Immature natural killer cell (primary cell): ENCODE measurements around the gene NUTM2D. TPM values are rescaled to one million over a fixed set of nuclear protein-coding genes. Genes with fewer than 3 reads are reported as not detected.
"Not testable (repeated sequence)": the region's sequence is repeated elsewhere in the genome, so short reads cannot be mapped to it uniquely, and the experiment has no call there.

Experiments used
- DNase-seq, 3 donors: peaks; one replicate each; pipeline ENCODE4 v3.0.0; 2022; ENCODE audit warnings: mixed read lengths in 1 of 3
- H3K27ac Mint-ChIP-seq, 6 donors: one replicate each; pipeline ENCODE4 v1.8.0; 2020; ENCODE audit warnings: mixed read lengths in 6 of 6, mild to moderate bottlenecking in 5 of 6, inconsistent platforms in 4 of 6, moderate library complexity in 3 of 6
- H3K27me3 Mint-ChIP-seq, 3 donors: one replicate each; pipeline ENCODE4 v1.8.0; 2020 to 2021; ENCODE audit warnings: low read depth in 3 of 3, mild to moderate bottlenecking in 3 of 3, mixed read lengths in 3 of 3, moderate library complexity in 3 of 3, inconsistent platforms in 1 of 3
- H3K36me3 Mint-ChIP-seq, 3 donors: one replicate each; pipeline ENCODE4 v1.8.0; 2020; ENCODE audit warnings: mixed read lengths in 3 of 3, inconsistent platforms in 2 of 3, mild to moderate bottlenecking in 2 of 3
- H3K4me1 Mint-ChIP-seq, 2 donors: one replicate each; pipeline ENCODE4 v1.8.0; 2020; ENCODE audit warnings: inconsistent platforms in 2 of 2, mild to moderate bottlenecking in 2 of 2, mixed read lengths in 2 of 2, moderate library complexity in 1 of 2
- H3K4me3 Mint-ChIP-seq, 5 donors: one replicate each; pipeline ENCODE4 v1.8.0; 2020; ENCODE audit warnings: mild to moderate bottlenecking in 5 of 5, mixed read lengths in 5 of 5, inconsistent platforms in 3 of 5, moderate library complexity in 3 of 5
- H3K9me3 Mint-ChIP-seq, 6 donors: one replicate each; pipeline ENCODE4 v1.8.0; 2020; ENCODE audit warnings: mild to moderate bottlenecking in 6 of 6, mixed read lengths in 6 of 6, inconsistent platforms in 4 of 6, moderate library complexity in 3 of 6
- polyA plus RNA-seq, 3 donors: library from polyadenylated mRNA; unstranded; fragments of 300-500 nt; fragmentation: Illumina TruSeq; gene quantifications; one replicate each; pipeline ENCODE4 v1.2.3, GENCODE V29; 2021

NUTM2D gene
- polyA plus RNA-seq, 3 donors from 2014 or later: 0.06 TPM; not detected in 2

DNA sequence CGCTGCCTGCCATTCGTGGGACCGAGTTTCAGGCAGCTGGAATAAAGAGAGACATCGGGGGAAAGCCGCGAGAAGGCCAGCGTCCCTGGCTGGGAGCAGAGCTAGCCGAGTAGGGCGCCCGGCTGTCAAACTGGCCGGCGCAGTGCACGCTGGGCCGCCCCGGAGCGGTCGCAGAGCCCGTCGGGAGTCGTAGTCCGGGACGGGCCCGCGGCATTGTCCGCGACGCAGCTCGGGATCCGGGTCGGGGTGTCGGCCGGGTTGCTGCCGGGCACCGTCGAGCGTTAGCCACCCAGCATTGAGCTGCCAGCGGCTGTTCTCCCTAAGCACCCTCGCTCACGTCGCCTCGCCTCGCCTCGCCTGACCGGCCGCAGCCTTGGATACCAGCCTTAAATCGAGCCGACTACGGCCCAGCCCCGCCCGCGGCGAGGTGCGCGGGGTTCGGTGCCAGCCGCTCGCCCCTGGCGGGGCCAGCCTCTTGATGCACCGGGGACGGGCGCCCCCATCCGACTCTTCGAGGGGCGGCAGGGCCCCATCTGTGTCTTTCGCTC, 14.8 kb upstream of the NUTM2D start:
- not testable (repeated sequence) for H3K27me3 Mint-ChIP-seq, H3K36me3 Mint-ChIP-seq, H3K9me3 Mint-ChIP-seq
- peaks cover 16 to 22% of the 10 kb centered on the region in 2 donors for H3K4me1 Mint-ChIP-seq
- peak overlapping the region; percentile 70 to 94 (median 83) for H3K27ac Mint-ChIP-seq
- peak overlapping the region; percentile 78 to 97 (median 88) for H3K4me3 Mint-ChIP-seq
- DNase-seq: peak; percentile 84 to 86 (median 85)

DNA sequence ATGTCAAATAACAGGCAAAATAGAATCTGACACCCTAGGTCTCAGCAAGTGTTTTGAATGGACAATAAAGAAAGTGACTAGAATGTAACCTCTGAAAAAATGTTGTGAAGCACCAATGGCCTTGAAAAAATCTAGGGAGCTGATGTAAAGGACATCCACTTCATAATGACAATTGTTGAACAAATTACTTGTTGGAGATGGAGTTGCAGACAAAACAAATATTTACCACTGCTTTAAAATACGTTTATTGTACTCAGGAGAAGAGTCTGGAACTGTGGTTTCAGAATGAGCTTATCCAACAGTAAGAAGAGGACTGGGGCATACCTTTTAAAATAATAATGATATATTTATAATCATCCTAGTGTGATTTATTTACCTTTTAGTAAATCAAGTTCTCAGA, 11.8 kb upstream of the NUTM2D start:
- DNase-seq, H3K9me3 Mint-ChIP-seq, H3K36me3 Mint-ChIP-seq, H3K27ac Mint-ChIP-seq, H3K4me3 Mint-ChIP-seq, H3K4me1 Mint-ChIP-seq, H3K27me3 Mint-ChIP-seq: not testable (repeated sequence)

DNA sequence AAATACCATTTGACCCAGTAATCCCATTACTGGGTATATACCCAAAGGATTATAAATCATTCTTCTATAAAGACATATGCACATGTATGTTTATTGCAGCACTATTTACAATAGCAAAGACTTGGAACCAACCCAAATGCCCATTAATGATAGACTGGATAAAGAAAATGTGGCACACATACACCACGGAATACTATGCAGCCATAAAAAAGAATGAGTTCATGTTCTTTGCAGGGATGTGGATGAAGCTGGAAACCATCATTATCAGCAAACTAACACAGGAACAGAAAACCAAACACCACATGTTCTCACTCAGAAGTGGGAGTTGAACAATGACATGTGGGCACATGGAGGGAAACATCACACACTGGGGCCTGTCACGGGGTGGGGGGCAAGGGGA, 7.4 kb upstream of the NUTM2D start:
- not testable (repeated sequence) for H3K27ac Mint-ChIP-seq, H3K27me3 Mint-ChIP-seq, DNase-seq, H3K4me3 Mint-ChIP-seq, H3K36me3 Mint-ChIP-seq, H3K9me3 Mint-ChIP-seq, H3K4me1 Mint-ChIP-seq

DNA sequence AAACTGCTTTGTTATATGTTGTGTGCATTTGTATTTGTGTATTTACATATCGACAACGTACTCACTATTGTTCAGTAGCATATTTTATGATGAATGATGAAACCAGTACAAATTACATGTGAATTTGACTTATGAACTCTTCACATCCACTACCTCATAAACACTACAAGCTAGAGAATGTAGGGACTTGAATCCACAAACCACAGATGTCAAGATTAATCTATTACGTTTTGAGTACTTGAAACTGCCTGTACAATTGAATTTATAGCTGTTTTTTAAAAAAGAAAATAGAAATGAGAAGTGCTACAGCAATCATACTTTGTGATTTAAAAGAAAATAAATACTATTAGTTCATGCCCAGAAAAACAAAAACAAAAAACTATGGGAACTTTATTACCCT, 4.7 kb upstream of the NUTM2D start:
- not testable (repeated sequence) for H3K4me3 Mint-ChIP-seq, H3K27me3 Mint-ChIP-seq, DNase-seq, H3K36me3 Mint-ChIP-seq, H3K27ac Mint-ChIP-seq, H3K9me3 Mint-ChIP-seq, H3K4me1 Mint-ChIP-seq

DNA sequence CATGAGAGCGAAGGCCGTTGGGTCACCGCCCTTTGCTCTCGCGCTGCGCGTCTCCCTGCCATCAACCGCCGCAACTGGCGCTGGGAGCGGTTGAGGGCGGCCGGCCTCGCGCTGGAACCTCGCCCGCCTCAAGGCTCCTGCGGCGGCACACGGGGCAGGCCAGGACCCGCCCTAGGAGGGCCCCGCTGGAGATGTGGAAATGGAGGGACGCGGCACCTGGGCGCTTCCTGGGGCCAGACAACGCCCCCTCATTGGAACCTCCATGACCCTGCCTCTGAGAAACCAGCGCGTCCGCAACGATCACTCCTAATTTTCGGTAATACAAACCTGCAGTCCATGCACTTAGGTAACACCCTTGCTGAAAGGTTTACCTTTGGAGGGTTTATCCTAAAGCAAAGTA, 2.4 kb upstream of the NUTM2D start:
- not testable (repeated sequence) for DNase-seq, H3K27me3 Mint-ChIP-seq, H3K4me3 Mint-ChIP-seq

DNA sequence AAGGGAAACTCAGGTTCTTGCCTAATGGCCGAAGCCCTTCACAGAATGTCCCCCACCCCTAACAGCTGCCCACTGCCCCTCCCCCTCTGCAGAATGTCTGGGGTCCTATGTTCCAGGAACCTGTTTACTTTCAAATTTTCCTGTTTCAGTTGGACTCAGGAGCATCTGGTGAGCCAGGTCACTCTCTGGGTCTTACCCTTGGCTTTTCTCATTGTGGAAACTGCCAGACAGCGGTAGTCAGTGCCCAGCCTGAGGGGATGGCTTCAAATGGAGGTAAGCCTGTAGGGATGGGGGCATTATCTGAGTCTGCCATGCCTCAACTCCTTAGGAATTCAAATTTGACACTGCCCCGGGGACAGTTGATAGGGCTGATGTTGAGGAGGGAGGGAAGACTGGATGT, 615 bp downstream of the NUTM2D start:
- DNase-seq, H3K27me3 Mint-ChIP-seq, H3K9me3 Mint-ChIP-seq, H3K36me3 Mint-ChIP-seq, H3K4me1 Mint-ChIP-seq, H3K27ac Mint-ChIP-seq, H3K4me3 Mint-ChIP-seq: not testable (repeated sequence)

More for the DNA sequence above, 2.4 kb upstream of the NUTM2D start:
- H3K27ac Mint-ChIP-seq, H3K9me3 Mint-ChIP-seq, H3K36me3 Mint-ChIP-seq, H3K4me1 Mint-ChIP-seq: not testable (repeated sequence)

DNA sequence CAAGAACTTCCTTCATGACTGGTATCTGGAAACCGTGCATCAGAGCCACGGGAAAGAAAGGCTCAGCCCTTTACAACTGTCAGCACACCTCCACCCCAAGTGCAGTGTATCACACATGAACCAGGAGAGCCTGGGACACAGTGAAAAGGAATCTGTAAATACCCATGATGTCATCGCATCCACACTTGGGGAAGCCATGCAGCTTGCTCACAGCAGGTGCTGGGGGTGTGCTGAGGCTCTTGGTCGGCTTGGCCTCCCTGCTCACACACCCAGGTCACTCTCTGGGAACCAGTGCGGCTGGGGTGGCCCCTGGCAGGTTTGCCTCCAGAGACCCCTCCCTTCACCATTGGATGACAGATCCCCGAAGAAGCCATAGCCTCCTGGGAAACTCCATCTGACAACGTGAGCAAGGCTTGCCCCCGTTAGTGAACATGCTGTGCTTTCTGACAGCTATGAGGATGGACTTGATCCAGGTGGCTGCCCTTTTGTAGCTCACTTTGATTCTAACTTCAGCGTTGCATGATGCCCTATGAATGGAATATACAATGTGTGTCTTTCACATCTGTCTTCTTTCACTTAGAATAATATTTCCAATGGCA, 12.1 kb downstream of the NUTM2D start:
- not testable (repeated sequence) for H3K27me3 Mint-ChIP-seq, H3K36me3 Mint-ChIP-seq, DNase-seq, H3K4me3 Mint-ChIP-seq, H3K9me3 Mint-ChIP-seq, H3K4me1 Mint-ChIP-seq, H3K27ac Mint-ChIP-seq

DNA sequence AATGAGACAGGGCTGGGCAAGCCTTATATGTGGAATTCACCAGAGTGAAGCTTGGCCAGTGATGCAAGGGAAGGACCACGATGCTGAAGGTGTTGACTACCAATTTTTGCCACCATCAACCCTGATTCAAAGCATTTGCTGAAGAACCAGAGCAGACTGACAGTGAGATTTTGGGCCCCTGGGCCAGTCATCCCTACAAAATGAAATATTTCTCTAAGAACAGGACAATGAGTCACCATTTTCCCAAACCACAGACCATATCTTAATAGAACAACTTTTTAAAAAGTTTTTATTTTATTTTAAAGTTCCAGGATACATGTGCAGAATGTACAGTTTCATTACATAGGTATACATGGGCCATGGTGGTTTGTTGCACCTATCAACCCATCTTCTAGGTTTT, 16.5 kb downstream of the NUTM2D start:
- not testable (repeated sequence) for H3K9me3 Mint-ChIP-seq, H3K4me3 Mint-ChIP-seq, H3K4me1 Mint-ChIP-seq, H3K27me3 Mint-ChIP-seq, DNase-seq, H3K36me3 Mint-ChIP-seq, H3K27ac Mint-ChIP-seq

DNA sequence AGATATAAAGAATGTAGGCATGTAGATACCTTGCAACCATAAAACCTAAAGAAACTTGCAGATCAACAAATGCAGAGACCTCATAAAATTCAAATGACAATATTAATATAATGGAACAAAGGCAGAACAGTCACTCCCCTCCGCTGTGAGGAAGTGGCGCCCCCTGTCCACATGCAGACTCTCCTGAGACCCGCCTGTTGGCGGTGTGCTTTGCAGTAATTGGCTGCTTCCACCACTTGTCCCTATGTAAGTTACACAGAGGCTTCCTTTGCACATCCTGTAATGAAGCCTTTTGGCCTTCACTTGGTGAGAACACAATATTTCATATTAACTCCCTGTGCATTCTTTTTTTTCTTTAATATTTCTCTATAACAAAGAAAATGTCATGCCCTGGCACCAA, 21.6 kb downstream of the NUTM2D start:
- H3K27me3 Mint-ChIP-seq, H3K9me3 Mint-ChIP-seq, H3K4me3 Mint-ChIP-seq, H3K27ac Mint-ChIP-seq, DNase-seq, H3K36me3 Mint-ChIP-seq, H3K4me1 Mint-ChIP-seq: not testable (repeated sequence)

DNA sequence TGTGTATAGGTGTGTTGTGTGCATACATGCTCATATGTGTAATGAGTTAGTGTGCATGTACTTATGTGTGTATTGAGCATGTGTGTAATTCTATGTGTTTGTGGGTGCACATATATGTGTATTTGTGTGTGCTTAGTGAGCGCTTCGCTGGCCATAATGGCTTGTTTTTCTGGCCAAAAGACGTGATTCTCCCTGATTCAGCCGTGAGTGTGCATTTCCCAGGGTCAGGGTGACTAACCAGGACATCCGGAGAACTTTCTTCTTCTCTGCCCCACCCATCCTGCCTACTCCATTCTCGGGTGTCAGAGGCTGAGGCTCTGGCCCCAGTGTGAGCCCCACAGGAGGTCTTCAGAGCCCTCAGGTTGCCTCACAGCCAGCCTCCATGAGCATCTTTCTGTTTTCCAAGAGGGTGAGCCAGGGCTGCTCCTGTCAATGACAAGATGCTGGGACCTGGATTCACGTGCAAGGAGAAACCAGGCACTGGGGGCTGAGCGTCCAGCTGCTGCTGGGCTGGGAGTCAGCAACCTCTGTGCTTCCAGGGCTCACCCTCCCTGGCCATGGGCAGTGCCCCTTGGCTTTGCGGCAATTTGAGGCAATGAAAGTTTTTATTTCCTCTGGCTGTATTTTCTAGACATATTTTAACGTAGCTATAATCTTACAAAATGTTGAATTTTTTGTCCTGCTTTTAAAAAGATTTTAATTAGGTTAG, 25.8 kb downstream of the NUTM2D start:
- not testable (repeated sequence) for DNase-seq, H3K36me3 Mint-ChIP-seq, H3K27me3 Mint-ChIP-seq, H3K4me1 Mint-ChIP-seq, H3K4me3 Mint-ChIP-seq, H3K9me3 Mint-ChIP-seq, H3K27ac Mint-ChIP-seq

DNA sequence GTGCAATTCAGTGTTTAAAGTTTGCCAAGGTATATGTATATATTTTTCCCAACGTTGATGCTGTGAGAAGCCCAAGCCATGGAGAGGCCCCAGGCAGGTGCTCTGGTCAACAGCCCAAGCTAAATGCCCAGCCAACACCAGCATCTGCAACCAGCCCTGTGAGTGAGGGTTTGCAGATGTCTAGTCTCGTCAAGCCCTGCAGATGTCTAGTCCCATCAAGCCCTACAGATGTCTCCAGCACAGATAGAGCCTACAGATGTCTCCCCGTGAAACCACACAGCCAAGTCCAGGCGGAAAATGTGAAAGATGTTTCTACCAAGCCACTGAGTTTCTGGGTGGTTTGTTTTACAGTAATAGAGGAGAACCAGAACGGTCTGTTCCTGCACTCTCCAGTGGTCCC, 26.7 kb downstream of the NUTM2D start:
- H3K9me3 Mint-ChIP-seq, H3K27ac Mint-ChIP-seq, H3K4me1 Mint-ChIP-seq, H3K27me3 Mint-ChIP-seq, H3K4me3 Mint-ChIP-seq, DNase-seq, H3K36me3 Mint-ChIP-seq: not testable (repeated sequence)

DNA sequence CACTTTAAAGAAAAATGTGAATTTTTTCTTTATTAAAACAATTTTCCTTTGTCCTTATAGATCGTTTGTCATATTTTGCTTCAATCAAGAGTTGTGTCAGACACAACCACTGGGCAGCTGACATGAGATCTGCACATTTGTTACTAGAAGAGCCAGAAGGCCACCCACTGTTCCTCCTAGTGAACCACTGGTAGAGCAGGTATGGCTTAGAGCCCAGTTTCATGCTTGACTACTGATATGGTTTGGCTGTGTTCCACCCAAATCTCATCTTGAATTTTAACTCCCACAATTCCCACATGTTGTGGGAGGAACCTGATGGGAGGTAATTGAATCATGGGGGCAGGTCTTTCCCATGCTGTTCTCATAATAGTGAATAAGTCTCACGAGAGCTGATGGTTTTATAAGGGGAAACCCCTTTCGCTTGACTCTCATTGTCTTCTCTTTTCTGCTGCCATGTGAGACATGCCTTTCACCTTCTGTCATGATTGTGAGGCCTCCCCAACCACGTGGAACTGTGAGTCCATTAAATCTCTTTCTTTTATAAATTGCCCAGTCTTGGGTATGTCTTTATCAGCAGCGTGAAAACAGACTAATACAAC, 28.3 kb downstream of the NUTM2D start:
- H3K36me3 Mint-ChIP-seq, H3K27ac Mint-ChIP-seq, H3K9me3 Mint-ChIP-seq, H3K27me3 Mint-ChIP-seq, H3K4me3 Mint-ChIP-seq, DNase-seq, H3K4me1 Mint-ChIP-seq: not testable (repeated sequence)

DNA sequence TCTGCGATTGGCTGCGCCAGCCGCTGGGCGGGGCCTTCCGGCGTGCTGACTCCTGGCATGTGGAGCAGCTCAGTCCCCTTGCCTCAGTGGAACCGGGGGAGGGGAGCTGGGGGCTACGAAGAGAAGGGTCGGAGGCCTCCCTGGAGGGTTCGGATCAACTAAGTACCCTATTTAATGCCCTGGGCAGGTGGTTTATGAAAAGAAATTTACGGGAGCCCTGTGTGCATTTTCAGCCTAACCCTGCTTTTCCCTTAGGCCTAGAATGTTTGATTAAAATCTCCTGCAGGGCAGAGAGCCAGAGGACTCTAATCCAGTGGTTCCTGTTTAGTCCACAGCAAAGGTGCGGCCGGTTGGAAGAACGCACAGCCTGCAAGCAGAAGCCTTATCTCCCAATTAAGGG, 33.8 kb downstream of the NUTM2D start:
- H3K36me3 Mint-ChIP-seq, H3K4me1 Mint-ChIP-seq, H3K27me3 Mint-ChIP-seq, H3K9me3 Mint-ChIP-seq, H3K27ac Mint-ChIP-seq, H3K4me3 Mint-ChIP-seq, DNase-seq: not testable (repeated sequence)

DNA sequence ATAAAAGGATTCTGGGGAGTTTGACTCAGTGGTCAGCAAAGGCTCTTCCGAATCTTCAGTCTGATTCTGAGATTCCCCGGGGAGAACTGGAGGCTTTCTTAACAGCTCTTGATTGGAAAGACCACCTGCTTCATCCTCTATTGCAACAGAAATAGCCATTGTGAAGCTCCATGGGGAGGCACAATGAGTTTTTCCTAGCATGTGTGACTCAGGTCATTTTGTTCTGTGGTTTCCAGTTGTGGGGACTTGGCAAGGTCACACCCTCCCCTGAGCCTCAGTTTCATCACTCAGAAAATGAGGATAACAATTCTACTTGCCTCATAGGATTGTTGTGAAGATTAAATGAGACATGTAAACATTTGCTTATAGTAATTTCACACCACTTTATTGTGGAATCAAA, 38.7 kb downstream of the NUTM2D start:
- not testable (repeated sequence) for H3K36me3 Mint-ChIP-seq, H3K4me3 Mint-ChIP-seq, H3K9me3 Mint-ChIP-seq, H3K27me3 Mint-ChIP-seq, H3K27ac Mint-ChIP-seq, H3K4me1 Mint-ChIP-seq, DNase-seq

DNA sequence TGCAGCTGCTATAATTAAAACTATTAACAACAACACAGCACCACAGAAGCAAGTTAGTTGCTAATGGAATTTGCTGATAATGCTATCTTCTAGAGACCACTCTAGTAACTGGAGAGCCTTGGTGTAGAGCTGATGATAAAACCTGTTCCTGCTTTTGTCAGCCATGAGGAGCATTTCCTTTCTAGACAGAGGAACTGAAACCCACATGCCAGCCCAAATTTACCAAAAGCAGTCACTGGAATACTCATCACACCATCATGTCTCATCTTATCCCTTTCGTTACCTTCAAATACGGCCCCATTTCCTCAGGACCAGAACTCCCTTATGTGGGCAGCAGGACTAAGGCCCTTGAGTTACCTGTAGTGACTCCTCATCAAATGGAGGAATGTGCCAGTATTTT, 40.9 kb downstream of the NUTM2D start:
- not testable (repeated sequence) for H3K4me3 Mint-ChIP-seq, H3K27me3 Mint-ChIP-seq, DNase-seq, H3K36me3 Mint-ChIP-seq, H3K4me1 Mint-ChIP-seq, H3K9me3 Mint-ChIP-seq, H3K27ac Mint-ChIP-seq
